GM10847 (cell line): ENCODE data around the gene ZNF605.

Experiments used
- POLR2A ChIP-seq: IDR thresholded peaks from 2 replicates; pipeline ENCODE4 v1.6.1; 2011; ENCODE audit not compliant: insufficient read length; ENCODE audit errors: extremely low read depth

The ZNF605 gene

DNA sequence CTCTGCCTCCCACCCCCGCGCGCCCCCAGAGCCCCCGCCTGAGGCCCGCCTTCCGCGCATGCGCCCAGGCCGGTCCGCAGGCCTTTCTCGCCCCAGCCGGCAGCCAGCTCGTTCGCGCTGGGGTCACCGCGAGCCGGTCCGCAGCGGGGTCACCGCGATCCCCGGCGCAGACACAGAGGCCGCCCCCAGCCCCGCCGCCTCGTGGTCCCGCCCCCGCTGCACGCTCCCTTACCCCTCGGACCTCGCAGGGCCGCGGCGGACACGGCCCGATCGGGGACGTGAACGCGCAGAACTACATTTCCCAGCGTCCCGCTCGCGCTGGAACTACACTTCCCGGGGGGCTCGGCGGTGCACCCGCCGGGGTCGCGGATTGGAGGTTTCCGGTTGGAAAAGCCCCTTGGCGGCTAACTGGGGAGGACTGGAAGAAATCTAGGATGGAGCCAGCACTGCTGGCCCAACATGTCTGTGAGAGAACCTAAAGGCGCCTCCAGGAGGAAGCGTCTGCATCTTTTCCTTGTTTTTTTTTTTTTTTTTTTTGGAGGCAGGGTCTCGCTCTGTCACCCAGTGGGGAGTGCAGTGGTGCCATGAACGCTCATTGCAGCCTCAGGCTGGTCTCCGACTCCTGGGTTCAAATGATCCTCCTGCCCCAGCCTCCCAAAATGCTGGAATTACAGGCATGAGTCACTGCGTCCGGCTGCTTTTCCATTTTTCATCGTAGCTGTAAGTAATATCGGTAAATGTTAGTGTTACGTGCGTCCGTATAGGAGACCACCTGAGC is at the start of gene ZNF605:
Gene ZNF605 (minus strand): TSS at position 296 of the 778 bp plus-strand sequence. CDS start 10,671 bp downstream, outside the sequence.
- peak; percentile 24 for TF ChIP-seq POLR2A

DNA sequence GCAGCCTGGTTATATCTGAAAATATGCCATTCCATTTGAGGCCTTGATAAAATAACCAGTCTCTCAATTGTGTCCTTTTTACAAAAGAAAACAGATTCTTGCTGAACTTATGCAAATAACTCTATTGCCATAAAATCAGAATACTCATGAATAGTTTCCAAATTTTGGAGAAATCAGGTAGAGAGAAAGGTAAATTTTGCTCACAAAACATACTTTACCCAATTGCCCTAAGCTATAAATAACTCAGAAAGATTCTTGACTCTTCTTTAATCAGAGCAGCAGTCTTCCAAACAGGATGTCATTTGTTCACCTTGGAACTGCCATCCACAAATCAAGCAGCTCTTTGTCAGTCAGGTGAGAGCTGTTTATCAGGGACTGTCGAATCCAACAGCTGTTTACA is 42.6 kb upstream of the ZNF605 start:
- no peak for TF ChIP-seq POLR2A

DNA sequence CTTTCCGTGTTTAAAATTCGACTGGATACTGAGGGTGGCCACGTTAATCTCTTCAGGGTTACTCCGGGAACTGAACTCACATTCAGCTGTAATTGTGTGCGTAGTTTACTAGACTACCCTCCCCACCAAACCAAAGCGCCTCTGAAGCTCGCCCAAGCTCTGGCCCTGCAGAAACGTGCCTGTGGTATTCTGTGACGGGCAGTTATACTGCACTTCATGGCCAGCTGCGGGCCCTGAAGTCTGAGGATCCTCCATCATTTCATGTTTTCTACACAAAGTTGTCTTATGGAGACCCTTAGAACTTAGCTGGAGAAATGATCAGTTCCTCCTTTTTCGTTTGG is 30.7 kb upstream of the ZNF605 start:
- no peak for TF ChIP-seq POLR2A

DNA sequence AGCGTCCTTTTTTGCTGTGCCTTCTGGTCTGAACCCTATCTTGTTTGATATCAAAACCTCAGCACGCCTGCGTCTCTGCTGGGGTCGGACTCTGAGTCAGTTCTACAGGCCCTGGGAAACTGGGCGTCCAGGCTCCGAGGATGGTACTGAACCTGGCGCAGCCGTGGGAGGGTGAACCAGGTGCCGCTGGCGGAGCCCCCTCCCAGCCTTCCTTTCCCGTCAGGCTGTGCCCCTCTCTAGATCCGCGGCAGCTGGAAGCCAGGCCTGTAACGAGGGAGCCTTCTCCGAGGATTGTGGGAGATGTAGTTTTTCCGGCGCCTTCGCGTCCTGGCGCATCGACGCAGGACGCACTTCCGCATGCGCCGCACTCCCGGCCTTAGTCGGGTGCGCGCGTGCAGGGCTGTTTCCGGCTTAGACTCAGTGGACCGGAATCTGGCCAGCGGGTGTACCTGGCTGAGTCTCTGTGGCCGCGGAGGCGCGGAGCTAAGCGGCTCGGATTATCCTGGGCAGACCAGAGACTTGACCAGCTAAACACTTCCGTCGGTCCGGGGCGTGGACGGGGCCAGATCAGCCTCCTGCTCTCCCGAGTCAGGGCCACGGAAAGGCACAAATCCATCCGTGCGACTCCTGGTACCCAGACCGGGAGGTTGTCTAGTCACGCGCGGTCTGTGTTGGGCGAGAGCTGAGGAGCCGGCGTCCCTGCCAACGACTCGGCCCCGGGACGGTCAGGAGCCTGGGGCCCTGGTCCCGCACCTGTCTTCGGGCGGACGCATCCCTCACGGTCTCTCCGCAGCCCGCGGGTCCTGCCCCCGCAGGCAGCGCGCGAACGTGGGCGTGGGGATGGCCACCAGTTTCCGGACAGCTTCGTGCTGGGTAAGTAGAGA is 30.1 kb upstream of the ZNF605 start, which contains the start of gene ZNF26:
Gene ZNF26 (plus strand): TSS at position 367 of the 884 bp plus-strand sequence. CDS start 474 bp downstream, at position 841.
- TF ChIP-seq POLR2A: peak; percentile 81

DNA sequence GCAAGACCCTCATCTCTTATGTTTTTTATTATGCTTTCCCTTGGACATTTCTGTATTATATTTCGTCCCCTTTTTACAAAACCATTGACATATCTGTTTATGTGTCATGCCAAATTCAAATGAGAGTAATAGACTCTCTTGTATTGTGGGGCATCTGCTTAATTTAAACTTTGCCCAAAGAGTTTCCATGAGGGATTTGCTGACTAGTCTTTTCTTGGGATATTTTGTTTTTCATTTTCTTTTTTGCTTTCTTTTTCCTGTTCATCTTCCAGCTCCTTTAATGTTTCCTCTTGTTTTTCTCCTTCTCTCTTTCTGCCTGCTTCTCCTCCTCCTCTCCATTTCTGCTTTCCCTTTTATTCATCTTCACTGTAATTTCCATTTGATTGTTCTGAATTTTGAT is 16.3 kb upstream of the ZNF605 start:
- TF ChIP-seq POLR2A: no peak

DNA sequence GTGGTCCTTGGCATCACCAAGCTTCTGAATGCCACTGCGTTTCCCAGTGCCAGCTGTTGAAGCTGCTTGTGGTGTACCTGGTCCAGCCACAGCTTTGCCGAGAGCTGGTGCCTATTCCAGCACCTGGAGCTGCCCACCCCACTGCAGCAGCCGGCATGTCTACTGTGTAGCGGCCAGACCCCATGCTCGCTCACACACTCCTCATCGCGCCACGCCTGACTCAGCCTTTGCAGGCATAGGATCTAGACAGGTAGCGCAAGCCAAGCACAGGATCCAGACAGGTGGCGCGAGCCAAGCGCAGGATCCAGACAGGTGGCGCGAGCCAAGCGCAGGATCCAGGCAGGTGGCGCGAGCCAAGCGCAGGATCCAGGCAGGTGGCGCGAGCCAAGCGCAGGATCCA is 11.6 kb upstream of the ZNF605 start:
- TF ChIP-seq POLR2A: no peak

DNA sequence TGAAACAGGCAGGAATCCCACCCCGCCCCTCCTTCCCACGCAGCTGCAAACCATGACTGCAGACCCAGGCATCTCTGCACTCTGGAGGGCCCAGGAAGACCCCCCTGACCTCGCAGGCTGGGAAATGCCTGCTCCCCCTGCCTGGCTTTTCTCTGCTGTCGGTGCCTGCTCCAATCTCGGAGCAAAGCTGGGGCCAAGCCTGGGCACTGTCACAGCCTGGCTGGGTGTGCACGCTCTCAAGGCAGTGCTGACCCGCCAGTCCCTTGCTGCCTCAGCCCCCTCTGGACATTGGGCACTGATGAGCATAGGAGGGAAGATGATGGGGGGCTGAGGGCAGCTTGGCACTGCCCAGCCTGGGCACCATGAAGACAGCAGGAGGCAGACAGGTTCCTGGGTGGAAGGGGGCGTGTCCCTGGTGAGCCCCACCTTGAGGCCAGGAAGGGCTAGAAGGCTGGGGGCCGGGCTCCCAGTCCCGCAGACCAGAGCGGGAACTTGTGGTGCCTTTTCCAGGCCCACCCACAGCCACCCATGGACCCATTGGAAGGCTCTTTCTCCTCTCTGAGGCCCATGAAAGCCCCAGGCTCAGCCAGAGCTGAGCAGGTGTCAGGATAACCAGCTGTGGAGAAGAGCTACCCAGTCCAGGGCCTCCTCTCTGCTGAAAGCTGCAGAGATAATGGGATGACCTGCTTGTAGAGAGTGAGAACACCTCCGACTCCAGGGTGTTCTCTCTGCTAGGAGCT is 10.7 kb upstream of the ZNF605 start:
- no peak for TF ChIP-seq POLR2A

DNA sequence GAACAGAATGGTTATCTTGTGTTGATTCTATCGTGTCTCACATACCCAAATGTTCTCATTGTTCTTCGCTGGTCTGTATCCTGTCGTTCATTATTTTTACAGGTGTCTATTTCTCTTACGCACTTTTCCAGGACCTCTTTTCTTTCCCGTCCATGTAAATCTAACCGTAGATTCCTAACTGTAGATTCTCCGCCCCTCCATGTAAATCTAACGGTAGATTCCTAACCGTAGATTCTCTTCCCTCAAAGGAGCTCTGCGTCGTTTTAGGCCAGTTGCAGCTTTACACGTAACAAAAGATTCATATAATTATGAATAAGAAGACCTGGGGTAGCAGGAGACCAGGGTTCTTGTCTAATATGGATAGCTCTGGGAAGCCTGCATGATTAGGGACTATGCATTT is 9.7 kb upstream of the ZNF605 start:
- TF ChIP-seq POLR2A: no peak

DNA sequence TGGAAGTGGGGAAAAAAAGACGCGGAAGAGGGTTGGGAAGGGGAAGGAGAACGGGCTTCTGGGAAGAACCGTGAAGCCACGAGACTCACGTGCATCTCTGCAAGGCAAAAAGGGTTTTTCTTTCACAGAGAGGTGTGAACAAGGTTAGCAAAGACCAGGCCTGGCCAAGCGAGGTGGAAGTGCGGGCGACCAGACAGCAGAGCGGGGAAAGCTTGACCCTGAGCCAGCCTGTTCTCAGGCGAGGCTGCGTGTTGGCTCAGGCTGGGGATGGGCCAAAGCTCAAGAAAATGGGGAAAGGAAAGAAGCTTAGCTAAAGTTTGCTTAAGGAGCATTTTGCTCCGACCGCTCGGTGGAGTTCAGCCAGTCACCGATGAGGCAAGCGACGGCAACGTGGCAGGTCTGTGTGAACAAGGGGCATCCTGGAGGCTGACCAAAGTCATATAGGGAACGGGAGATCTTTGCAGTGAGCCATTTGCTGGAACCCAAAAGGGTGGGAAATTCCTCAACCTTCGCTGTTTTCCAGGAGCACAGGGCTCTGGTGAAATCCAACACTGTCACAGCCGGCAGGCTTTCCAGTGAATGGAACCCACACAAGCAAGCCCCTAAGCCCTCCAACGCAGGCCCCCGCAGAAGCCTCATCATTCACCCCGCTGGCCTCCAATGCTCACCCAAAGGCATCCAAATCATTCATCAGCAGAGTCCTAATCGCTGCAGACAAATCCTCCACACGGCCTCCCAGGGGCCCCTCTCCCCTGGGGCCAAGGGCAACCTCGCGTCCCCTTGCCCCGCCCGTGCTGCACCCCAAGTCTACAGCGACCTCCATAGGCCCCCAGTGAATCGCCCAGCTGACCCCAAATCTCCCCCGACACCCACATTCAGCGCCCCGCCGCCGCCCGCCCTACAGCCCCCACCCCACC is 754 bp downstream of the ZNF605 start:
- TF ChIP-seq POLR2A: no peak

DNA sequence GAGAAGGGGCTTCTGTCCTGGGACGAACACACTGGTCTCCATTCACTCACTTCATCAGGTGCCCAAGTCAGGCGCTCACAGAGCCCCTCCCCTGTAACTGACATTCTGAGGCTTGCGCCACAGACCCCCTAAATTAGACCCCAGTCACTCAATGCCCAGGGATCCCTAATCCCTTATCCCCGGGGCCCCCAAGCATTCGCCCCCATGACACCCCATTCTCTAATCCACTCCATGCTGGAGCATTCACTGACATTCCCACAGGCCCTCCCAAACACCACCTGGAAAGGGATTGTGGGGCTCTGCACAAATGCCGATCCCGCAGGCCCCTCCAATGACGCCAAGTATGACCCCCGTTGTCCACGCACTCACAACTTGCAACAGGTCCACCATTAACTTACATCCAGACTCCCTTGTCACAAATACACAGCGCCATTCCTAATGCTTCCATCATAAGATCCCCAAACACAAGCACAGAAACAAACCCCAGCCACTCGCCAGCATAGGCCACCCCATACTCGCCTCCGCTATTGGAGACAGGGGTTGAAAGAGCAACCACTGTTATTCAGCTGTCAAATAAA is 1.5 kb downstream of the ZNF605 start:
- no peak for TF ChIP-seq POLR2A

DNA sequence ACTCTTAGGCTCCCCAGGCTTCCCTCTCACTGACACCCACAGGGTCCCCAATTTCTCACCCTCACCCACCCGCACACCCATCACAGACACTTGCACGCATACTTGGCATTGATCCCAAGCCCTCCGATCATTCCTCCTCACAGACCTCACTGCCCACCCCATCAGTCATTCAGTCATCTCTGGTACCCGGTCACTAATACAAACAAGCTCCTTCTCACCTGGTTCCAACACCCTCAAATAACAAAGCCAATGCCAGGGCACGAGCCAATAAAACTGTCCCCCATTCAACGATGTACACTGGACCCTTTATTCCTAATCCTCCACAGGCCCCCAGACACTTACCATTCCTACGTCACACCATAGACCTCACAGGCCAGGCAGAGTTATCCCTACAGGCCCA is 2.3 kb downstream of the ZNF605 start:
- no peak for TF ChIP-seq POLR2A

DNA sequence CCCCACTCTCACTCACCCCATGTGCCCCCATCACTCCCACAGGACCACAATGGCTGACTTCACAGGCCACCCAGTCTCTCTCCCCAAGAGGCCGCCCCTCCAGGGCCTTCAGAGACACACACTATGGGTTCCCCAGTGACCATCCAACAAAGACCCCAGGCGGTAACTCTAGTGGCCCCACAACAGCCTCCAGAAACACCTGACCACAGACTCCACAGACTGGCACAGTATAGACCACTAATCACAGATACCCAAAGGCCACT is 3.0 kb downstream of the ZNF605 start:
- TF ChIP-seq POLR2A: no peak

DNA sequence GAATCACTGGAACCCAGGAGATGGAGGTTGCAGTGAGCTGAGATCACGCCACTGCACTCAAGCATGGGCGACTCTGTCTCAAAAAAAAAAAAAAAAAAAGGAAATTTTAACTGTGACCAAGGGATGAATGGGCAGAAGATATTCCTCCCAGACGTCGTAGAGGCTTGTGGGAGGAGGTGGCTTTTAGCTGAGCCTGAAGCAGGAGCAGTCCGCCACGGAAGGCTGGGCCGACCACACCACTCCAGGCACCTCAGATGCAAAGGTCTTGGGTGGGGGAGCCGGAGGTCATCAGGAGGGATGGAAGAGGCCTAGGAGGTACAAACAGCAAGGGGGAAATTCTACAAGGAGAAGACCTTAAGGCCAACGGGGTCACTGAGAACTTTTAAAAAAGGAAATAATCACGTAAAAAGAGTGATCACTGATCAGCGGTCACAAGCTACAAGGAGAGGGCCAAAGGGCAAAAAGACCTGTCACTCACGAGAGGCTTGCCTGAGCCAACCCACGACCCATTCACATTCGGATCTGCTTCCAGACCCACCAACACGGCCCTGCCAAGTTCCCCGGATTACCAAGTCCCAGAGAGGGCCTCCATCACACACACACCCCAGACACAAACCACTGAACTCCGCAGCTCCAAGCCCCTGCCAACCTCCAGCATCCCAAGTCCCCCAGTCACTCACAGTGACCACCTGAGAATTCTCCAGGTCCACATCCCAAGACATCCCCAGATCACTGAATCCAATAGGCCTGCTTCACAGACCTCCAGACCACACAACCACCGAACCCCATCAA is 3.5 kb downstream of the ZNF605 start:
- TF ChIP-seq POLR2A: no peak

DNA sequence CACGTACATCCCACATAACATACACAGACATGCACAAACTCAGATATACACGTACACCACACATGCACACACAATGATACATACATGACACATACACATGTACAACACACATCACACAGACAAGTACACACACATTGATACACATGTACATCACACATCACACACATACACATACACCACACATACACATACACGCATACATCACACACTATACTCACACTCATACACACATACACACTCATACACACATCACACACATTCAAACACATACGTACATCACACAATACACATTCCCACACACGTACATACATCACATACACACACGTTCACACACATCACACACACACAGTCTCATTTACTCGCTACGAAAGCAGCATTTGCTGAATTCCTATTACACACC is 4.5 kb downstream of the ZNF605 start:
- no peak for TF ChIP-seq POLR2A
